Body of pancreas (tissue), 4 donors: ENCODE measurements around the gene STX8.

Source experiments
- POLR2A ChIP-seq, 3 donors: fragments of 450-650 bp; IDR thresholded peaks; one replicate each; pipeline ENCODE4 v1.6.1; 2016; ENCODE audit warnings: antibody characterized with exemption in 3 of 3, mild to moderate bottlenecking in 2 of 3
- TF ChIP-seq, protein P1 (sequence below), 7 experiments: fragments of 450-650 bp in 4 of 7; fragments of 200-600 bp in 3 of 7; sonication (generic) in 3 of 7; IDR thresholded peaks; one replicate each; pipeline ENCODE4 v1.5.1; 2016 to 2019; ENCODE audit warnings: antibody characterized with exemption in 7 of 7

DNA sequence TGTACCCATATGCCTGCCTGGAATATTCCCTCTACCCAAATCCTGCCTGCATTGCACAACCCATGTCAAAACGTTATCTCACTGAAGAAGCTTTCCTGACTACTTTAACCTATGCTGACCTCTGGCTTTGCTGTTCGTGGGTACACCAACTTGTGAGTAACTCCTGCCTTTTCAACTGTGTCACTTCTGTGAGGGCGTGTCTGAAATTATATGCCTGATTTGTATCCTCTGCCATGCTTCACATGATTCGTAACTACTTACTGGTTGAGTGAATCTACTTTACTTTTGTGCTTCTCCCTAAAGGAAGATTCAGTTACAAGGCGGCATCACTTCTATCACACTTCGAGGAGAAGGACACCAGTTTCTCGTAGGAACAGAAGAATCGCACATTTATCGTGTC, 36.4 kb upstream of the STX8 start:
- no peak for TF ChIP-seq POLR2A (IDR thresholded peaks at IDR 0.05)
- TF ChIP-seq, protein P1, sequence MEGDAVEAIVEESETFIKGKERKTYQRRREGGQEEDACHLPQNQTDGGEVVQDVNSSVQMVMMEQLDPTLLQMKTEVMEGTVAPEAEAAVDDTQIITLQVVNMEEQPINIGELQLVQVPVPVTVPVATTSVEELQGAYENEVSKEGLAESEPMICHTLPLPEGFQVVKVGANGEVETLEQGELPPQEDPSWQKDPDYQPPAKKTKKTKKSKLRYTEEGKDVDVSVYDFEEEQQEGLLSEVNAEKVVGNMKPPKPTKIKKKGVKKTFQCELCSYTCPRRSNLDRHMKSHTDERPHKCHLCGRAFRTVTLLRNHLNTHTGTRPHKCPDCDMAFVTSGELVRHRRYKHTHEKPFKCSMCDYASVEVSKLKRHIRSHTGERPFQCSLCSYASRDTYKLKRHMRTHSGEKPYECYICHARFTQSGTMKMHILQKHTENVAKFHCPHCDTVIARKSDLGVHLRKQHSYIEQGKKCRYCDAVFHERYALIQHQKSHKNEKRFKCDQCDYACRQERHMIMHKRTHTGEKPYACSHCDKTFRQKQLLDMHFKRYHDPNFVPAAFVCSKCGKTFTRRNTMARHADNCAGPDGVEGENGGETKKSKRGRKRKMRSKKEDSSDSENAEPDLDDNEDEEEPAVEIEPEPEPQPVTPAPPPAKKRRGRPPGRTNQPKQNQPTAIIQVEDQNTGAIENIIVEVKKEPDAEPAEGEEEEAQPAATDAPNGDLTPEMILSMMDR (IDR thresholded peaks at IDR 0.05): no peak
